Stimulated activated CD8-positive, alpha-beta memory T cell treated with anti-CD3 and anti-CD28 coated beads, Interleukin-12 subunit alpha, Interleukin-12 subunit beta, amount 100 ng/mL, for 24 hours (primary cell): ENCODE measurements around the gene PLCB2.

ENCODE experiments used
- DNase-seq: peaks from one replicate; pipeline ENCODE4 v3.0.0-alpha.2; 2020; ENCODE audit errors: extremely low read depth

PLCB2 gene

GRCh38 chr15:40323953-40324937, 16.5 kb upstream of the PLCB2 start:
- no peak for DNase-seq

DNA sequence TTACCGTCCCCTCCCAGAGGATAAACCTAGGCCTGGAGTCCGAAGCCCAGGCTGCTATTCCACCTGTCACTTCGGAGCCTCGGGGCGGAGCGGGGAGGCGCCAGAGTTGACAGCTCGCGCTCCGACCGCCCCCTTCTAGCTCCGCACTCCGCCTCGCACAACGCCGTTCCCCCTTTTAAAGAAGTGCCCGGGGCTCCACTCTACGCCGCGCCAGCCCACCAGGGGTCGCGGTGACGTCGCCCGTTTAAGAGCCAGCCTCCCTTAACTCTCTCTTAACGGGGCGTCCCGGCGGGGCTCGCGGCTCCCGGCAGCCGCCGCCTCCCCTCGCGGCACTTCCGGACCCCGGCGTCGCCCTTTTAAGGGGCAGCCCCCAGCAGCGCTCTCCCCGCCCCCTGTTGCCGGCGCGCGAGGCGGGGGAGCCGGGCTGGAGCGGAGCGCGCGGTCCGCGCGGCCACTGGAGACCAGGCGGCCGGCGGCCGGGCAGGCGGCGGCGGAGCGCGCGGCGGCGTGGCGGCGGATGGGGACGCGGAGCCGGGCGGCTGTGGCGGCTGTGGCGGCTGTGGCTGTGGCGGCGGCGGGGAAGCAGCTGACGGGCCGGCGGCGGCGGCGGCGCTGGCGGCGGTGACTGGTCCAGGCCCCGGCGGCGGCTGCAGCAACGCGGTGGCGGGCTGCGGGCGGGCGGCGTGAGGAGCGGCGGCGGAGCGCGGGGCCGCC, 15.7 kb upstream of the PLCB2 start, which contains the start of gene INAFM2:
INAFM2 (plus strand) TSS at position 454 of the 714 bp plus-strand sequence. CDS start 364 bp downstream, outside the sequence.
- peak; percentile 79 for DNase-seq

- DNase-seq: no peak
These were observed 14.9 kb upstream of the PLCB2 start for GRCh38 chr15:40322531-40323238.

DNA sequence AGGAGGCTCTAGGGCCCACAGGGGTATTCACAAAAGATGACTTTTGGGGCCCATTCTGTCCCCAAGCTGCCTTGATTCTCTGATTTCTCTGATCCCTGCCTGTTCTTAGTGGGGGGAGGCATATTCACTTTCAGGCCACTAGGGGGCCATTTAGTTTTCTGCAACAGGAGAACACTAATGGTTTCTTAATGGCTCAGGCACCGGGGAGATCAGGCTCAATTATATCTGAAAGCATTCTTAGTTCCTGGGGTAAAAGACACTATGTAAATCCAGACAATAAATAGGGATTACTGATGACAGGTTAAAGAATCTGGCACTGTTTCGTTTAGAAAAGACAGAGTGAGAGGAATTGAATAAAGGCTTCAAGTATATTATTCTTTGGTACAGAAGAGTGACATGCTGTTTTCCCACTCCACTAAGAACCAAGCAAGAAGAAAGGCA, 13.2 kb upstream of the PLCB2 start:
- no peak for DNase-seq

- no peak for DNase-seq
These were observed 12.7 kb upstream of the PLCB2 start for GRCh38 chr15:40320409-40320808.

DNA sequence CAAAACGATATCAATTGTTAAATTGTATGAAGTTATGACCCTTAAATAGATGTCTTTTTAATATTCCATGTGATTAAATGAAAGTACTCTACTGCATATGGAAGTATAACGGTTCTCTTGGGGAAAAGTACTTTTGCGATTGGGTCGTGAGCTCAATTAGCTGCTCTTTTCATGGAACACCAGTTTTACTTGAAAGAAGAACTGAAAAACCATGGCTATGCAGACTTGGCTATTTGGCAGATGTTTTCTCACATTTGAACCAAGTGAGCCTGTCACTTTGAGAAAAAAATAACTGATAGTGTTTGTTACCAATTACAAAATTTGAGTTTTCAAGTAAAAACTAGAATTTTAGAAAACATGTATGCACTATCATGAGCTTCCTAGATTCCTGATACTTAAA, 9.8 kb upstream of the PLCB2 start:
- no peak for DNase-seq

DNA sequence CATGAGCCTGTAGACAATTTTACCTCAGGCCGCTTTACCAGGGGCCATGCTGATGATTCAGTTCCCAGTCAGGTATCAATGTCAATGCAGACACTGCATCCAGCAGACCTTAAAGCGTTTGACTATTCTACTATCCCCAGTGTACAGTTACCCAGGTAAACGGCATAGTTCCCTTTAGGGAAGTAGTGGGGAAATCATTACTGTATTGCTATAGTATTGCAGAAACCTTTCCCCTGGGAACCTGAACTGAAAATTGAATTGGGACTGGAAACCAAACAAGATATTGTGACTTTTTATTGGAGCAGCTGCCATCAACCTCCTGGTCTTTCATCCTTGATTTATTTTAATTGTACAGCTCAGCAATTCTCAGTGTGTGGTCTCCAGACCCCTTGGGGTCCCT, 9.2 kb upstream of the PLCB2 start:
- DNase-seq: no peak

- DNase-seq: no peak
These were observed 7.1 kb upstream of the PLCB2 start for GRCh38 chr15:40314723-40315276.

DNA sequence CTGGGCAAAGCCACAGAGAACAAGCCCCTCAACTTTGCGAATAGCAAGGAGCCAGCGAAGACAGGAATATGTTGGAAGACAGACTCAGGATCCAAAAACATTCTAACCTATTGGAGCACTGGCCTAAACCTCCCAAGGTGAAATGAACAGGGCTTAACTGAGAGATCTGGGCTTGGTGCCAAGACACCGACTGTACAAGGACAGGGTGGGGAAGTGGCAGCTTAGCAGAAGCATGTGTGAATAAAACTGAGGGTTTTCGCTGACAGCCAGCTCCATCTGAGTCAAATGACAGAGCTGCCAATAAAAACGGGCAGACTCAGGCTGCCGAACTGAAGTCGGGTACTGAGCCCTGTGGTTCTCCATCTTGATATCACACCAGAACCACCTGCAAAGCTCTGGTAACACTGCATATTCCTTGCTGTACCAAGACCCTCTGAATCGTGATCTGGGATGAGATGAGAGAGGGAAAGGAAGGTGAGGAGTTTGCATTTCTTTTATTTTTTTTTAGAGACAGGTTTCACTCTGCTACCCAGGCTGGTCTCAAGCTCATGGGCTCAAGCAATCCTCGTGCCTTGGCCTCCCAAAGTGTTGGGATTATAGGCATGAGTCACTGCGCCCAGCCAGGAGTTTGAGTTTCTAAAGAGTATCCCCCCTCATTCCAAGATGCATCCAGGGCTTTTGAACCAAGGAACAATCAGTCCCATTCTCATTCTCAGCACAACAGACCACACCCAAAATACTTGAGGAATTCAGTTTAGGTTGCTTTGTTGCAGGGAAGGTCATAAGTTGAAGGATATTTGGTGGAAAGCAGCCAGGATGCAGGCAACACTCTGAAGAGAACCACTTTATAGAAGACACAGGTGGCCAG, 6.0 kb upstream of the PLCB2 start:
- DNase-seq: no peak

GRCh38 chr15:40312370-40313158, 4.8 kb upstream of the PLCB2 start:
- no peak for DNase-seq

DNA sequence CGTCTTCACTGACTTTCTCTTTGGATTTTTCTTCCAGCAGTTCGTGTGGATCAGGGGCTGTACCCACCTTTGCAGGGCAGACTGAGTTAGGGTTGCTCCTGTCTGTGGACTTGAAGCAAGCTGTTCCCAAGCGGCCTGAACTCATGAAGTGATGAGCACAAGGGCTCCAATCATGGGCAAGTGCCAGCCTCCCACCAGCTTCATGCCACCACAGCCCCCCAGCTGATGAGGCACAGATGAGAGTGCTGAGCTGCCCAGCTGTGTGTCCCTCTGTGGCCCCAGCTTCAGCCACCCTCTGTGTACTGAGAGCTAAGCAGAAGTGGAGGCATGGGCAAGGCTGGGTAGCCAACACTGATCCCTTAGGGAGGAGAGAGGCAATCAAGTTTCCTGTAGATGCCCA, 3.3 kb upstream of the PLCB2 start:
- no peak for DNase-seq

- DNase-seq: no peak
These were observed 2.5 kb upstream of the PLCB2 start for GRCh38 chr15:40310001-40310959.

DNA sequence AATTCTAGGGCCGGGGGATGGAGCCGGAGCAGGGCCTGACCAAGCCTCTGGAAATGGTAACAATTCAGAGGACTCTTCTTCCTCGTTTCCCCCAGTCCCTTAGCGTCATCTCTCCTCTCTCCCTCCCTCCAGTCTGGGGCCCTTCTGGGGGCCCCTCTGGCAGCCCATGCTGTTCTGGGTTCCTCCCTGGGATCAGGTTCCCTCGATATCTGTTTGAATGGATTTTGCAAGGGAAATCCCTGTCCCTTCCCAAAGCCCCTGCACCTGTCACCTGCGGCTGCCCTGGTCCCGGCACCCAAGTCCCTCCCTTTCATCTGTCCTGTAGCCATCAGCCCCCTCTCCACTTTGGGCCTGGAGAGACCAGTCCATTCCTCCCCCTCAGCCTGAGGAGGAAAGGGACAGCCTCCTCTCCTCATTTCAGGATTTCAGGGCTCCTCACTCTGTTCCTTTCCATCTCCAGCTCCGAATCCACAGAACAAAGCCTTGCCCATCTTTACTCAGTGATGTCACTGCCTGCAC, 1.7 kb upstream of the PLCB2 start:
- DNase-seq: no peak

- DNase-seq: no peak
These were observed 827 bp downstream of the PLCB2 start for GRCh38 chr15:40306908-40307307.

- no peak for DNase-seq
These were observed 1.4 kb downstream of the PLCB2 start for GRCh38 chr15:40306371-40306770.

GRCh38 chr15:40305281-40305680, 2.5 kb downstream of the PLCB2 start:
- no peak for DNase-seq

DNA sequence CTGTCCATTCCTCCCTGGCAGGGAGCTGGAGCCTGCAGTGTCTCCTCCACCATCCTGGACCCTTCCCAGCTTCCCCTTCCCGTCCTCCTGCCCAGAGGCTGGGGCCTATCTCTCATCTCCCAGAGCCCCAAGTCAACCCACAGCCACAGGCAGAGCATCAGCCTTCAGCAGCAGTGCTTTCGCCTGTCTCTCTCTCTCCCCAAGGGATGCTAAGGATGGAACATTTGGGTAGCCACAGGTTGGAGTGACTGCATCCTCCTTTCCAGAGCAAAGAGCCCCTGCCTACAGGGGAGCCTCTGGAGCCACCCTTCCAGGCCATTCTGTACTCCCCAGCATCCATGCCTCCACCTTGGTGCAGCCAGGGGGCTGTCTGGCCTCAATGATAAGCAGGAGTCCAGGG, 4.2 kb downstream of the PLCB2 start:
- no peak for DNase-seq

GRCh38 chr15:40302981-40303380, 4.8 kb downstream of the PLCB2 start:
- no peak for DNase-seq
